ENCODE data around the gene SLC35E2B.

Gene SLC35E2B

GRCh38 chr1:1609822-1610485, 82.6 kb downstream of the SLC35E2B start:
- TF ChIP-seq CTCF (IDR thresholded peaks at IDR 0.05; ENCODE audit: low read depth, low read length), result no peak
- TF ChIP-seq MYC (IDR thresholded peaks at IDR 0.05; ENCODE audit: low read depth, low read length), result no peak
- TF ChIP-seq MAX (IDR thresholded peaks at IDR 0.05; ENCODE audit: low read depth, low read length), result no peak
- no peak for TF ChIP-seq POLR2A (IDR thresholded peaks at IDR 0.05; ENCODE audit: extremely low read depth, insufficient read length)
- DNase-seq (ENCODE audit: low read depth), result no peak

More at GRCh38 chr1:1609822-1610485, 82.6 kb downstream of the SLC35E2B start:
- no peak overlapping the region for H3K4me3 ChIP-seq (ENCODE audit: low read depth, low read length)

All from NB4 (cell line).